ENCODE data around the gene SLFN12L.

DNA sequence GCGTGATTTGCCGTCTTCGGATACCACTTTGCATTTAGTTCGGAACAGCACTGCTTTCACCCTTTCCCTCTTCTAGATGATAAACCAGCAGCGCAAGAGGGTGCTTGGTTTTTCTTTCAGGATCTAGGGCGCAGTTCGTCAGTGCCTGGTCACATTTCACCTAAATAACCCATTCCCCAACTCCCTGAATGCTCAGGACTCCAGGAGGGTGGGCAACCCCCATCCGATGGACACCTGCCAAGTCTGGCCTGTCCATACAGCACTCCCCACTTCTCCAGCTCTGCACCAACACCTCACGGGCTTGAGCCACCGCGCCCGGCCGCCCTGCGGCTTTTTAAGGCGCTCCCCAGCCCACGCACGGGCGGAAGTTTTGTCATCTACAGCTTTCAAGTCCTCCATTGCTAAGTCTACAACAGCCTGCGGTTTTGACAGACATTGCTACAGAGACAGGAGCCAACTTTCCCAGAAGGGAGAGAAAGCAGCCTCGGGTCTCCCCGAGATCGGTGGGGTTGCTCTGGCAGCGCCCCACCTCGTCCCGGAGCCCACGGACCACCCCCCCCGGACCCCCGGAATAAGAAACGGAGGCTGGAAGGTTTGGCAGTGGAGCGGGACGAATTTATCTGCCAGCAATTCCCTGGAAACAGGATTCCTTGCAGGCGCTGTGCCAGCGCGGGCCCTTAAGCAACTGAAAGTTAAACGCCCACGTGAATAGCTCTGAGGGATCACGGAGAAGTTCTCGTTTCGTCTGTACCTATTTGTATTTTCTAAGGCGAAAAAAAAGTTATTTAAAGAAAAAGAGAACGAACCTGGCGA lies 50.4 kb downstream of the SLFN12L start:
- no peak for TF ChIP-seq POLR2A (IDR thresholded peaks at IDR 0.05)
- no peak for TF ChIP-seq CTCF (IDR thresholded peaks at IDR 0.05)

All from vagina (tissue), 2 donors.